A673 (cell line): Measurements from ENCODE around the gene SYT7. TPM values are rescaled to one million over a fixed set of nuclear protein-coding genes. Genes with fewer than 3 reads are reported as not detected.

Source experiments
- BruUV-seq: library from RNA; stranded (reverse); fragments of 400-500 nt; replicated peaks from 2 replicates; lab custom pipeline; 2021; lab: Mats Ljungman, UMichigan
- CTCF ChIA-PET: fragments of 300-600 bp; sonication (Branson Sonifier 250); formaldehyde crosslinking; loops from one replicate; lab custom pipeline; 2022; ENCODE audit warnings: antibody characterized with exemption; lab: Charles Lee
- POLR2A ChIA-PET: fragments of 300-600 bp; sonication (Branson Sonifier 250); formaldehyde crosslinking; loops from one replicate; lab custom pipeline; 2022; ENCODE audit warnings: antibody characterized with exemption; ENCODE audit not compliant: low non-redundant PET; lab: Charles Lee
- DNase-seq: peaks from one replicate; pipeline ENCODE4 v3.0.0-alpha.2; 2015; ENCODE audit warnings: low spot score
- H3K27ac ChIP-seq: fragments of 200-600 bp; sonication (generic); 2 replicates; pipeline ENCODE4 v1.5.1; 2016; ENCODE audit warnings: mixed run types, low read depth, mild to moderate bottlenecking, mixed read lengths, antibody characterized with exemption, low read length; ENCODE audit not compliant: poor library complexity, severe bottlenecking
- H3K27me3 ChIP-seq: fragments of 200-600 bp; sonication (generic); replicated peaks from 2 replicates; pipeline ENCODE4 v1.6.1; 2017; ENCODE audit warnings: mixed run types, low read depth, mild to moderate bottlenecking, mixed read lengths, antibody characterized with exemption, low read length; ENCODE audit not compliant: insufficient read depth, poor library complexity
- H3K36me3 ChIP-seq: fragments of 200-600 bp; sonication (generic); 2 replicates; pipeline ENCODE4 v1.6.1; 2016; ENCODE audit warnings: mixed run types, mild to moderate bottlenecking, mixed read lengths, antibody characterized with exemption, low read length; ENCODE audit not compliant: insufficient read depth, poor library complexity, severe bottlenecking
- H3K4me1 ChIP-seq: fragments of 200-600 bp; sonication (generic); 2 replicates; pipeline ENCODE4 v1.6.1; 2017; ENCODE audit warnings: mixed run types, mild to moderate bottlenecking, mixed read lengths, antibody characterized with exemption, low read length; ENCODE audit not compliant: insufficient read depth, poor library complexity, severe bottlenecking
- H3K4me3 ChIP-seq: fragments of 200-600 bp; sonication (generic); 2 replicates; pipeline ENCODE4 v1.5.1; 2016; ENCODE audit warnings: low read depth, mixed run types, mild to moderate bottlenecking, mixed read lengths, low read length; ENCODE audit not compliant: poor library complexity, severe bottlenecking
- H3K9me3 ChIP-seq: fragments of 200-600 bp; sonication (generic); 2 replicates; pipeline ENCODE4 v1.6.1; 2016; ENCODE audit warnings: mixed run types, low read depth, mild to moderate bottlenecking, mixed read lengths, antibody characterized with exemption, low read length; ENCODE audit not compliant: poor library complexity, severe bottlenecking
- EZH2 ChIP-seq: fragments of 200-600 bp; sonication (generic); IDR thresholded peaks from 2 replicates; pipeline ENCODE4 v1.6.1; 2017; ENCODE audit warnings: borderline replicate concordance, low read depth, mild to moderate bottlenecking, mixed read lengths, antibody characterized with exemption, low read length; ENCODE audit not compliant: poor library complexity, severe bottlenecking
- intact Hi-C: fragments of 100-400 bp; cut with micrococcal nuclease; formaldehyde crosslinking; loops from one replicate; pipeline ENCODE4 v1.10.0; 2022; ENCODE audit not compliant: unreplicated experiment
- total RNA-seq: library from RNA; stranded (reverse); gene quantifications from 2 replicates; pipeline ENCODE4 v1.2.3, GENCODE V29; 2021
- TF ChIP-seq, protein P1 (sequence below): fragments of 300-800, 200-600 bp; sonication (generic); conservative IDR thresholded peaks from 2 replicates; pipeline ENCODE4 v1.5.1; 2017; ENCODE audit warnings: low read depth, mild to moderate bottlenecking, antibody characterized with exemption, low read length, moderate library complexity, mixed read lengths

SYT7 gene
- total RNA-seq, 1 experiment from 2014 or later = 1.3 TPM

DNA sequence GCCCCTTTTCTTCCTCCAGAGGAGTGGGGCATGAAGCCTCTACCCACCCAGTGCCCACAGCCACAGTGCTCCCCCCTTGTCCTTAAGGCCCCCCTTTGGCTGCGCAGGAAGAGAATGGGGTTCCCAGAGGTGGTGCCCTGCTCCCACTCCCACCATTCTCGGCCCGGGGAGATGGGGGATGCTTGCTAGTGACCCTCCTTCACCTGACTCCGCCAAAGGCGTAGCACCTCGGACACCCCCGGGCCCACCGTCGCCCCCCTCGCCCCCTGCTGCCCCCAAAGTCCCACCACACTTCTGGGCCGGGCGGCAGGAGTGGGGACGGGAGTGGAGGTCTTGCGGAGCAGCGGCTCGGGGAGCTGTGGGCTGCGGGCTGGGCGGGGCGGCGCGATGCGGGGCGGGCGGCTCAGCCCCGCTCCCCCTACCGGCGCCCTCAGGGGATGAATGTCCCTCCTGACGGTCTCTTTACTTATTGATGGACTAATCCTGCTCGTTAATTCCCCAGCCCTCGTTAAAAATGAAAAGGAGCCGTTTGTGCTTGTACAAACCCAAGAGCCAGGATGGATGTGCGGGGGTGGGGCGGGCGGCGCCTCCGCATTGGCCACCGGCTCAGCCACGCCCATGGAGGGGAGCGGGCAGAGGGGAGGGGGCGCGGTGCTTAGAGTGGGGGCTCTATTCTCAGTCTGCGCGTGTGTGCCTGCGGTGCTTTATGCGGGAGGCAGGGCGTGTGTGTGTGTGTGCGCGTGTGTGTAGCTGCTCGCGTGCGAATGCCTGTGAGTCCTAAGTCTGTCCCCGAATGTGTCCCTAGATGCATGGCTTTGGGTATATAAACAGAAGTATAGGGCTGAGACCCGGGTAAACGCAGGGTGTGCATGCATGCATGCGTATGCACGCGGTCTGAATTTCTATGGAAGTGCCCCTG is 25.6 kb downstream of the SYT7 start:
- peak; percentile 52 for DNase-seq
- Histone ChIP-seq H3K4me1 (peaks cover 21% of the 10 kb centered on the region), H3K9me3 (no peaks in the 10 kb centered on the region), H3K27ac (no peak overlapping the region), H3K27me3 (peaks cover 43% of the 10 kb centered on the region), H3K36me3 (no peaks in the 10 kb centered on the region), H3K4me3 (peak overlapping the region; percentile 23)
- POLR2A ChIA-PET = no interaction called here
- TF ChIP-seq EZH2 = peak; percentile 57
- TF ChIP-seq, protein P1, sequence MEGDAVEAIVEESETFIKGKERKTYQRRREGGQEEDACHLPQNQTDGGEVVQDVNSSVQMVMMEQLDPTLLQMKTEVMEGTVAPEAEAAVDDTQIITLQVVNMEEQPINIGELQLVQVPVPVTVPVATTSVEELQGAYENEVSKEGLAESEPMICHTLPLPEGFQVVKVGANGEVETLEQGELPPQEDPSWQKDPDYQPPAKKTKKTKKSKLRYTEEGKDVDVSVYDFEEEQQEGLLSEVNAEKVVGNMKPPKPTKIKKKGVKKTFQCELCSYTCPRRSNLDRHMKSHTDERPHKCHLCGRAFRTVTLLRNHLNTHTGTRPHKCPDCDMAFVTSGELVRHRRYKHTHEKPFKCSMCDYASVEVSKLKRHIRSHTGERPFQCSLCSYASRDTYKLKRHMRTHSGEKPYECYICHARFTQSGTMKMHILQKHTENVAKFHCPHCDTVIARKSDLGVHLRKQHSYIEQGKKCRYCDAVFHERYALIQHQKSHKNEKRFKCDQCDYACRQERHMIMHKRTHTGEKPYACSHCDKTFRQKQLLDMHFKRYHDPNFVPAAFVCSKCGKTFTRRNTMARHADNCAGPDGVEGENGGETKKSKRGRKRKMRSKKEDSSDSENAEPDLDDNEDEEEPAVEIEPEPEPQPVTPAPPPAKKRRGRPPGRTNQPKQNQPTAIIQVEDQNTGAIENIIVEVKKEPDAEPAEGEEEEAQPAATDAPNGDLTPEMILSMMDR = peak; percentile 45
- BruUV-seq = no TSS peak
- CTCF ChIA-PET = interaction anchor here (0.6 to 1.0 kb wide), 3 partner anchors 23 to 413 kb away, joined by 3 to 6 read pairs (median 4); no protein-coding TSS in a partner anchor
- intact Hi-C loops = no loop called here

DNA sequence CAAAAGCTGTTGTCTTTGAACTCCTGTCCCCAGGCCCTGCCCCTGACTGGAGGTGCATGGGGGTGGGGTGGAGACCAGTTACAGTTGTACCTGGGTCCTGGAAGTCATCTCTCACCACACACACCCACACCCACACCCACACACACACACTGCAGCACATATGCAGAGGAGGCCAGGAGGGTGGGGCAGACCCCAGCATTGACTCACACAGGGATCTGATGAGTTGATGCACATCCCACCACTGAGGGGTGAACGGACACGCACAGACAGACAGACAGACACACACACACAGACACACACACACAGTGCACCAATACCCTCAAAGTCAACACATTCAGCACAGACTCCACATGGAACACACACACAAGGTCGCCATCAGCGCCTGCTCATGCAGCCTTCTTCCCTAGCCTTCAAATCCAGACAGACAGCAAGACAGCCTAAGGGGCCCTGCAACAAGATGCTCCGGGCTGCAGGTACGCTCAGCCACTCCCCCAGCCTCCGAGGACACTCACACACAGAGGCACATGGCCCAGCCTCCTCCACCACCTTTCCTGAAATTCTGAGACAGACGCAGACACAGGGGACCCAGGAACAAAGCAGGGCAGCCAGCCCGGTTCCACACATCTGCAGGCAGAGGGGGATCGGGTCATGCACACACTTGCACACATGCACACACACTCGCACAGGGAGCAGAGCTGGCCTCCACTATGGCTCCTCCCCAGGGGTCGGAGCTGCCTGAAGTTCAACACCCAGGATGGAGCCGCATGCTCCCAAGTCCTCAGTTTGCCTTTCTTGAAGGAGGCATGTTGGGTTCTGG is 26.5 kb downstream of the SYT7 start:
- no peak overlapping the region for H3K4me3 ChIP-seq
- DNase-seq = no peak
- no peaks in the 10 kb centered on the region for H3K9me3 ChIP-seq
- intact Hi-C loops = no loop called here
- no peak overlapping the region for H3K27ac ChIP-seq
- H3K4me1 ChIP-seq = peaks cover 21% of the 10 kb centered on the region
- H3K27me3 ChIP-seq = peaks cover 35% of the 10 kb centered on the region
- no peaks in the 10 kb centered on the region for H3K36me3 ChIP-seq
- TF ChIP-seq EZH2 = no peak
- TF ChIP-seq, protein P1 = no peak
- no TSS peak for BruUV-seq
- POLR2A ChIA-PET = no interaction called here
- CTCF ChIA-PET = interaction anchor here (0.6 to 1.0 kb wide), 3 partner anchors 22 to 412 kb away, joined by 3 to 6 read pairs (median 4); no protein-coding TSS in a partner anchor

DNA sequence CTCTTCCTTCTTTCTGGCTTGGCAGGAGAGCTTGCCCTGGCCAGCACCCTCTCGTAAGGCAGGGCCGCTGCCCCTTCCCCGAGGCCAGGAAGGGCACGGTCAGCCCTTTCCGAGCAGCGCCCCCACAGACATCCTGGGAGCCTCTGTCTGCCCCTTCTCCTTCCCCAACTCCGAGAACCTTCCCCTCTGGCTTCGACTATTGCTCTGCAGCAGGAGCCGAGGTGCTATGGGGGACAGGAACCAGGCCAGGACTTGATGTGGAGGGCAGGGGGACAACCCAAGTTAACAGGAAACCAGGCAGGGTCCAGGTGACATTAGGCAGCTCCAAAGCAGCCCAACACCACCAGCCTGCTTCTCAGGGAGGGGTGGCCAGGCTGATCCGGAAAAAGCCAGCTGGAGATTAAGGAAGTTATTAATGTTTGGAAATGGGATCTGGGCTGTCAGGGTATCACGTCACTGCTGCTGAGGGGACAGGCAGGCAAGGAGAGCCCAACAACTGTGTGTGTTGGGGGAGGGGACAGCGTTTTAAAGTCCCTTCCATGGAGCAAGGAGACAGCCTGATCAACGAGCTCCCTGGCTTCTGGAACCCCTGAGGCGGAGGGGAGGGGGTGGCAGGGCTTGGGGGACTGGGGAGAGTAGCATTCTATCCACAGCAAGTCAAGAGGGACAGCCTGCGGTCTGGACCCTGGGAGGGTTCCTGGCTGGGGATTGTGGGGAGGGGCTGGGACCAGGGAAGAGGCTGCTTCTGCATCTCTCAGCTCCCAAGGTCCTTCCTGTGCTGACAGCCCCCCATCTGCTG is 27.3 kb downstream of the SYT7 start:
- H3K4me1 ChIP-seq = peaks cover 21% of the 10 kb centered on the region
- DNase-seq = peak; percentile 56
- H3K36me3 ChIP-seq = no peaks in the 10 kb centered on the region
- no peaks in the 10 kb centered on the region for H3K9me3 ChIP-seq
- H3K27me3 ChIP-seq = peaks cover 35% of the 10 kb centered on the region
- no peak overlapping the region for H3K4me3 ChIP-seq
- H3K27ac ChIP-seq = no peak overlapping the region
- CTCF ChIA-PET = no interaction called here
- intact Hi-C loops = no loop called here
- POLR2A ChIA-PET = no interaction called here
- BruUV-seq = no TSS peak
- TF ChIP-seq EZH2 = no peak
- TF ChIP-seq, protein P1 = no peak
